Measurements from ENCODE around the gene NEK1.

DNA sequence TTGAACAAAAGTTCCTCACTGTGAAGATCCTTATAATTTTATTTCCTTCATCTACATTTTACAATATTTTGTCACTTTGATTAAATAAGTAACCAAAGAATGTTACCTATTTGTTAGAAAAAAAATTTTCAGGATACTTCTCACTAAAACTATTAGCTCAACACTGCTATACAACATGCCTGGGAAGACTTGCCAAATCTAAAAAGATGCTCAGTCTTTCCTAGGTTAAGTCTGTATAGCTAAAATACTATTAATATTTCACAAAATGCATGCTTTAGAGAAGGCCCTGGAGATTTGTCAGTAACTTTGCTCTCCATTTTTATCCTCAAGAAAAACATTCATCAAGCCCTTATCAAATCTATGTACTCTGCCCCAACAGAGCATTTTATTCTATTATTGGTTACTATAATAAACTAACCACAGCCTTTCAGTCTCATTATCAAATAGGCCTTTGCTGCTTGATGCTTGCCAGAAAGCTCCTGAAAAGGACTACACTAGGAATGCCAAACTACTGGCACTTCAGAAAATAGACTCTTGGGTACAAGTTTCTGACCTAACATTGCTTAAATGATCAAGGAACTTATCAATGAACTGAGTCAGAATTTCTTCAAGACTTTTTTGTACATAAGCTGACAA lies 17.7 kb downstream of the NEK1 start:
- TF ChIP-seq, protein P1, sequence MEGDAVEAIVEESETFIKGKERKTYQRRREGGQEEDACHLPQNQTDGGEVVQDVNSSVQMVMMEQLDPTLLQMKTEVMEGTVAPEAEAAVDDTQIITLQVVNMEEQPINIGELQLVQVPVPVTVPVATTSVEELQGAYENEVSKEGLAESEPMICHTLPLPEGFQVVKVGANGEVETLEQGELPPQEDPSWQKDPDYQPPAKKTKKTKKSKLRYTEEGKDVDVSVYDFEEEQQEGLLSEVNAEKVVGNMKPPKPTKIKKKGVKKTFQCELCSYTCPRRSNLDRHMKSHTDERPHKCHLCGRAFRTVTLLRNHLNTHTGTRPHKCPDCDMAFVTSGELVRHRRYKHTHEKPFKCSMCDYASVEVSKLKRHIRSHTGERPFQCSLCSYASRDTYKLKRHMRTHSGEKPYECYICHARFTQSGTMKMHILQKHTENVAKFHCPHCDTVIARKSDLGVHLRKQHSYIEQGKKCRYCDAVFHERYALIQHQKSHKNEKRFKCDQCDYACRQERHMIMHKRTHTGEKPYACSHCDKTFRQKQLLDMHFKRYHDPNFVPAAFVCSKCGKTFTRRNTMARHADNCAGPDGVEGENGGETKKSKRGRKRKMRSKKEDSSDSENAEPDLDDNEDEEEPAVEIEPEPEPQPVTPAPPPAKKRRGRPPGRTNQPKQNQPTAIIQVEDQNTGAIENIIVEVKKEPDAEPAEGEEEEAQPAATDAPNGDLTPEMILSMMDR (conservative IDR thresholded peaks at IDR 0.05; ENCODE audit: low read length), result no peak
- TF ChIP-seq EZH2phosphoT487 (IDR thresholded peaks at IDR 0.05; ENCODE audit: borderline replicate concordance), result no peak

All from Loucy (cell line).